ENCODE results near the gene SEMA4A.
A peak's percentile ranks its signal among the peaks of the same experiment; 100 is the strongest.
"Not testable (repeated sequence)": the region's sequence is repeated elsewhere in the genome, so short reads cannot be mapped to it uniquely, and the experiment has no call there.

The SEMA4A gene

GRCh38 chr1:156118177-156118868, 35.1 kb upstream of the SEMA4A start:
- DNase-seq (ENCODE audit: low read depth in 2 of 2, low spot score in 1 of 2) = no peak

DNA sequence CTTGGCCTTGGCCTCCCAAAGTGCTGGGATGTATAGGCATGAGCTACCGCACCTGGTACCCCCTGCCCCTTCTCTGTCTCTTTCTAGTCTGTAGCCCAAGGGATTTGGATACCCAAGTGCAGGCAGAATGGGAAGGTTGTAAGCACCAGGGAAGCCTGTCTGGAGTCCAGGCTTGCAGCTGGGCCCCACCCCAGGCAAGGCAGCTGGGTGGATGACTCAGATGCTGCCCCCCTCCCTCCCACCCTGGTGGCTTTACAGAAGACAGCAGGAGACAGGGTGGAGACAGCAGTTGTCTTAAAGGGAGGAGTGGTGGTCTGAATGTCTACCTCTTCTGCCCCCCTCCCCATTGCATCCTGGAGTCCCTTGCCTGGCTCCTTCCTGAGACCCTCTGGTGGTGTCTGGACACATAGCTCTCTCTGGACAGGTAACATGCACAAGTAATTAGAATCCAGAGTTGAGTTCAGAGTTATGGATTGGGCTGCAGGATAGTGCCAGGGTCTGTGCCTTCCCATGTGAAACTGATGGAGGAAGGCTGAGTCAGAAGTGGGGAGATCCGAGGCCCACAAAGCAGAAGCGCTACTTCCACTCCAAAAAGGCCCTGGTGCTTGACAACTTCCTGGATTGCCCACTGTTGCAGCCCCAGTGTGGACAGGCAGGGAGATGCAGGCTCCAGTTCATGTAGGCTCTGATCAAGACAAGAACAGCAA, 33.7 kb upstream of the SEMA4A start:
- DNase-seq (ENCODE audit: low read depth in 2 of 2, low spot score in 1 of 2) = no peak

DNA sequence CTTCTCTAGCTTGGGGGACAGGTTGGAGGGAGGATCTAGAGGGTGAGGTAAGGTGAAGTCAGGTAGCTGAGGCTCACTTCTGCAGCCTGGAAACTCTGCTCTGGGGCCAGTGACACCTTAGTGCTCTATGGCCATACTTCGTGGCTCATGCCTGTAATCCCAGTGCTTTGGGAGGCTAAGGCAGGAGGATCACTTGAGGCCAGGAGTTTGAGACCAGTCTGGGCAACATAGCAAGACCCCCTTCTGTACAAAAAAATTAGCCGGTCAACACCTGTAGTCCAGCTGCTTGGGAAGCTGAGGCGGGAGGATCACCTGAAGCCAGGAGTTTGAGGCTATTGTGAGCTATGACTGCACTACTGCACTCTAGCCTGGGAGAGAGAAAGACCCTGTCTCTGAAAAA, 33.1 kb upstream of the SEMA4A start:
- no peak for DNase-seq (ENCODE audit: low read depth in 2 of 2, low spot score in 1 of 2)

DNA sequence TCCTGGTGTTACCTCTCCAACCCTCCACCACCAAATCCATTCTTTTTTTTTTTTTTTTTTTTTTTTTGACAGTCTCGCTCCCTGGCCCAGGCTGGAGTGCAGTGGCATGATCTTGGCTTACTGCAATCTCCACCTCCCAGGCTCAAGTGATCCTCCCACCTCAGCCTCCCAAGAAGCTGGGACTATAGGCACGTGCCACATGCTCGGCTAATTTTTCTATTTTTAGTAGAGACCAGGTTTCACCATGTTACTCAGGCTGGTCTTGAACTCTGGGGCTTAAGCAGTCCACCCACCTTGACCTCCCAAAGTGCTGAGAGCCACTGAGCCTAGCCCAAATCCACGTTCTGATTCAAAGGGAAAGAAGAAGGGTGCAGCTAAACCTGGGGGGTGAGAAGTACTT, 32.4 kb upstream of the SEMA4A start:
- not testable (repeated sequence) for DNase-seq (ENCODE audit: low read depth in 2 of 2, low spot score in 1 of 2)

- DNase-seq (ENCODE audit: low read depth in 2 of 2, low spot score in 1 of 2) = no peak
Measured at GRCh38 chr1:156121457-156121856, 31.9 kb upstream of the SEMA4A start.

- DNase-seq (ENCODE audit: low read depth in 2 of 2, low spot score in 1 of 2) = no peak
Measured at GRCh38 chr1:156122086-156122485, 31.3 kb upstream of the SEMA4A start.

DNA sequence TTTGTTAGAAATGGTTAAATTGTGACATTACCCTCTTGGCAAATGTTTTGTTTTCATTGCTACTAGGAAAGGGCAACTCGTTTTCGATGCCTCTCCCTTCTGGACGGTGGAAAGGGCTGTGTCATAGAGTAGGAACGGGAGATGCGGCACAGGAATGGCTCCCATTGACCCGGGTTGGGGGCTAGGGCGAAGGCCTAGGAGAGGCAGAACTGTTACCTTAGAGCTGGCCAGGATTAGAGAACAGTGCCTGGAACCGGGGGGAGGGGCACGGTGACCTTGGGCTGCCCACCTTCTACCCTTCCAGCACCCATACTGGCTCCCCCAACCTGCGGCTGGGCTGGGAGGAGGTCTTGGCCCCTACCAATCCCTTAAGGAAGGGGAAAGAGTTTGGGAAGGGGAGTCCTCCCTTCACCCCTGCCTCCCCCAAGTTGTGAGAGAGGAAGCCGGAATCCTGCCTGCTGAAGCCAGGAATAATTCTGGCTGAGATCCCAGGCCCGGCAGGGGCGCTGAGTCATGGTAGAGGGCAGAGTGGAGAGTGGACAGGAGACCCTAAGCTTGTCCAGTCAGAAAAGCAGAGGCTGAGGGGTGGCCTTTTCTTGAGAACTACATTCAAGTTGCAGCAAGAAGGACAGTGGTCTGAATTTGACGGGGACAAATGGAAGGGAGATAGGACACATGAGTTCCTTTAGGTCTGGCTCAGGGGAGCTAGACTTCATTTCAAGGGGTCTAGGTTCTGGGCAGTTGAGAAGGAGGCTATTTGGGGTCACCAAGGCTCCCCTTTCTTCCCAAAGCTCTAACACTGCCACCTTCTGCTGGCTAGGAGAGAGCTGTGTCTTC, 30.6 kb upstream of the SEMA4A start:
- DNase-seq (ENCODE audit: low read depth in 2 of 2, low spot score in 1 of 2) = no peak

- peak in 1 of 2 donors; percentile 46 for DNase-seq (ENCODE audit: low read depth in 2 of 2, low spot score in 1 of 2)
Measured at GRCh38 chr1:156123356-156124196, 29.8 kb upstream of the SEMA4A start.

DNA sequence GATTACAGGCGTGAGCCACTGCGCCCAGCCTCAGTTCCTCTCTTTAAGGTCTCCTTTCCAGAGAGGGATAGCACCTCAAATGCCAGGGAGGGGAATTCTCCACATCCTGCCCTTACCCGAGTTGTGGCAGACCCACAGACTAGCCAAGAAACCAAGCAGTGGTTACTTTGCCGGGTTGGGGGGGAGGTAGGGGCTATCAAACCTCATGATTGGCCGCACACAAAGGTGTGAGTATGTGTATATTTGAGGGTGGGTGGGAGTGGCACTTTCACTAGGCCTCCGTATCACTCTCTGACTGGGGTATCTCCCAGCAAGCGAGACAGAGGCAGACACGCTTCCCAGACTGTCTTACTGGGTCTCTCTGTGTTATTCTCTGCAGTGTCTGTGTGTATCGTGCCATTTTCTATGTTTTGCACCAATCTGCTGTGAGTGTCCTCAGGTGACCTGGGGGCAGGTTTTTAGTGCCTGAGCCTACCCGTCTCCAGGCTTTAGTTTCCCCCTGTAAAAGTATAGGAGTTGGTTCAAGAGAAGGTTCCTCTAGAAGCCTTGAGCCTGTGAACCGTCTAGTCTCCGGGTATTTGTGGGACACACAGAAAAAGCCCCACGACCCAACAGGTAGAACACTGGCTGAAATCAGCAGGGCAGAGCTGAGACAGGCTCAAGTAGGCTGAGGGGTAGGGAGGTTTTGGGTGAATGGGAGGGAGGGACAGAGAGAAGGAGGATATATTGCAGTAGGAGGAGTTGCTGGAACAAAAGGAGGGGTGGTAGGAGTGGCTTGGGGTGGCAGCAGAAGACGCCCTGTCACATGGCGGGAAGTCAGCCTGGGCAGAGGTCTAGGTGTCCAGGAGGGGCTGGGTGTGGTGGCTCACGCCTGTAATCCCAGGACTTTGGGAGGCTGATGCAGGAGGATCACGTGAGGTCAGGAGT, 28.6 kb upstream of the SEMA4A start:
- no peak for DNase-seq (ENCODE audit: low read depth in 2 of 2, low spot score in 1 of 2)

DNA sequence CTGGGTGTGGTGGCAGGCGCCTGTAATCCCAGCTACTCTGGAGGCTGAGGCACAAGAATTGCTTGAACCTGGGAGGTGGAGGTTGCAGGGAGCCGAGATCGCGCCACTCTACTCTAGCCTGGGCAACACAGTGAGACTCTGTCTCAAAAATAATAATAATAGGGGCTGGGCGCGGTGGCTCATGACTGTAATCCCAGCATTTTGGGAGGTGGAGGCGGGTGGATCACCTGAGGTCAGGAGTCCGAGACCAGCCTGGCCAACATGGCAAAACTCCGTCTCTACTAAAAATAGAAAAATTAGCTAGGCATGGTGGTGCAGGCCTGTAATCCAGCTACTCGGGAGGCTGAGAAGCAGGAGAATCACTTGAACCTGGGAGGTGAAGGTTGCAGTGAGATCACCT, 27.8 kb upstream of the SEMA4A start:
- DNase-seq (ENCODE audit: low read depth in 2 of 2, low spot score in 1 of 2) = not testable (repeated sequence)

- no peak for DNase-seq (ENCODE audit: low read depth in 2 of 2, low spot score in 1 of 2)
Measured at GRCh38 chr1:156126043-156126629, 27.2 kb upstream of the SEMA4A start.

- peak; percentile 43 to 74 for DNase-seq (ENCODE audit: low read depth in 2 of 2, low spot score in 1 of 2)
Measured at GRCh38 chr1:156126630-156127534, 26.5 kb upstream of the SEMA4A start.

GRCh38 chr1:156128308-156128653, 25.1 kb upstream of the SEMA4A start:
- DNase-seq (ENCODE audit: low read depth in 2 of 2, low spot score in 1 of 2) = no peak

DNA sequence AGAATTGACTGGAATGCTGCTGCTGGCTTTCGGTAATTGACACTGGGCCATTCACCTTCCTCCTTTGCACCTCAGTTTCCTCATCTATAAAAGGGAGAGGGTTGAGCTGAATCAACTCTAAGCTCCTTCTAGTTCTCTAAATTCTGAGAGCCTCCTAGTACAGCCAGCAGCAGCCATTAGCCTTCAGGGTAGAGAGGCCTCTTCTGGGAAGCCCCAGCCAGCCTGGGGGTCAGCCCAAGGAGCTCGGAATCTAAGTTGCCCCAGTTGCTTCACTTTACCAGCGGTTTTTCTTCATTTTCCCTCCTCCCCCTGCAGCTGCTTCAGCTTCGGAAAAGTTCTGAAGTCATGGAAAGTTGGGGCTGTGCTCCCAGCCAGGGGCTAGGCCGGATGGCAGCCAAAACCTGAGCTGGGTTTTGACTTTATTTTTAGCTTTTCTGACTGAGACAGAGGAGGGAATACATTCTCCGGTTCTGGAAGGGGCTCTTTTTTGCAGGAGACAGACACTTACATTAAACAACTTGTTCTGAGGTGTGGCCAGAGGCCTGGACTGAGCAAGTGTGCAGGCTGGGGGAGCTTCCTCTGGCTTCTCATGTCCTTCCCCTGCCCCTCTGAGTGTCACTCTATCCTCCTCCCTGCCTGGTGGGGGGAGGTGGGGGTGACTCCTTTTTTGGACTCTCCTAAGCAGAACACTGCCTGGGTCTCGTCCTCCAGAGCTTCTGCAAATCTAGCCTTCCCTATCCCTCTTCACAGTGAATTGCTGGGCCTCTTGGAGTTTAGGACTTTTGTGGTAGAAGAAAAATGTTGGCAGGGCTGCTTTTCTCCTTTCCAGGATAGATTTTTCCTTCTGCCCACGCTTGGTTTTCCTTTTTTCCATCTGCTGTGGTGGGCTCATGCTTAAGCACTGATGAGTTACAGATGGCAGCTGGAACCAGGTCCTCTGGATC, 24.5 kb upstream of the SEMA4A start:
- no peak for DNase-seq (ENCODE audit: low read depth in 2 of 2, low spot score in 1 of 2)

- peak; percentile 47 to 70 for DNase-seq (ENCODE audit: low read depth in 2 of 2, low spot score in 1 of 2)
Measured at GRCh38 chr1:156129687-156130577, 23.5 kb upstream of the SEMA4A start.

GRCh38 chr1:156130578-156130942, 22.8 kb upstream of the SEMA4A start:
- DNase-seq (ENCODE audit: low read depth in 2 of 2, low spot score in 1 of 2) = no peak
